HG02840 (cell line): ENCODE results near the gene NTN3.

Source experiments
- ATAC-seq: cut with Tn5 transposase; IDR thresholded peaks from one replicate; pipeline ENCODE4 v1.9.1; 2021; ENCODE audit warnings: mild to moderate bottlenecking, moderate library complexity, moderate number of reproducible peaks; ENCODE audit not compliant: unreplicated experiment, low FRiP score

Gene NTN3

GRCh38 chr16:2465653-2466415 is 5.3 kb upstream of the NTN3 start:
- no peak for ATAC-seq

GRCh38 chr16:2466667-2467527 is 4.2 kb upstream of the NTN3 start:
- no peak for ATAC-seq

- no peak for ATAC-seq
Observed at GRCh38 chr16:2467528-2468232, 3.4 kb upstream of the NTN3 start.

- ATAC-seq, result no peak
Observed at GRCh38 chr16:2468233-2468724, 2.8 kb upstream of the NTN3 start.

- ATAC-seq, result no peak
Observed at GRCh38 chr16:2468725-2469398, 2.2 kb upstream of the NTN3 start.

- no peak for ATAC-seq
Observed at GRCh38 chr16:2469399-2470233, 1.5 kb upstream of the NTN3 start.

- no peak for ATAC-seq
Observed at GRCh38 chr16:2470234-2470601, 879 bp upstream of the NTN3 start.

GRCh38 chr16:2470603-2471015 is 488 bp upstream of the NTN3 start:
- no peak for ATAC-seq

GRCh38 chr16:2471653-2472487 is 773 bp downstream of the NTN3 start:
- ATAC-seq, result no peak

GRCh38 chr16:2472488-2472864 is 1.4 kb downstream of the NTN3 start:
- no peak for ATAC-seq

GRCh38 chr16:2472885-2473445 is 1.9 kb downstream of the NTN3 start:
- no peak for ATAC-seq

GRCh38 chr16:2473446-2473926 is 2.4 kb downstream of the NTN3 start:
- ATAC-seq, result no peak

GRCh38 chr16:2473999-2474876 is 3.1 kb downstream of the NTN3 start:
- ATAC-seq, result peak; percentile 27

GRCh38 chr16:2474877-2475412 is 3.8 kb downstream of the NTN3 start, which contains the start of gene TBC1D24:
Gene TBC1D24 (plus strand): TSS chr16:2475127. CDS start chr16:2496149, 21,022 bp downstream.
- peak; percentile 67 for ATAC-seq

- ATAC-seq, result no peak
Observed at GRCh38 chr16:2475413-2476344, 4.6 kb downstream of the NTN3 start.

GRCh38 chr16:2476345-2476720 is 5.2 kb downstream of the NTN3 start:
- no peak for ATAC-seq
